HL-60 (cell line): ENCODE results near the gene MAPK9.

Source experiments
- DNase-seq, 2 experiments: peaks; one replicate each; pipeline ENCODE4 v3.0.0-alpha.2; 2010 to 2020; ENCODE audit warnings: low read depth in 1 of 2, low spot score in 1 of 2
- H3K27ac ChIP-seq: fragments of 250-450 bp; sonication (Bioruptor Pico); replicated peaks from 2 replicates; pipeline ENCODE4 v1.5.1; 2020; ENCODE audit warnings: mild to moderate bottlenecking, moderate library complexity
- H3K27me3 ChIP-seq: fragments of 250-450 bp; sonication (Bioruptor Pico); 2 replicates; pipeline ENCODE4 v1.5.1; 2021; ENCODE audit warnings: mild to moderate bottlenecking, moderate library complexity; ENCODE audit not compliant: insufficient read depth, poor library complexity, severe bottlenecking
- H3K4me3 ChIP-seq: replicated peaks from 2 replicates; pipeline ENCODE4 v1.5.1; 2011; ENCODE audit warnings: mild to moderate bottlenecking, control low read depth, low read length; ENCODE audit not compliant: insufficient read depth
- GABPA ChIP-seq: IDR thresholded peaks from 2 replicates; pipeline ENCODE4 v1.6.1; 2012; ENCODE audit warnings: low read depth
- POLR2AphosphoS5 ChIP-seq: IDR thresholded peaks from 2 replicates; pipeline ENCODE4 v1.6.1; 2012; ENCODE audit warnings: low read depth
- REST ChIP-seq: IDR thresholded peaks from 2 replicates; pipeline ENCODE4 v1.6.1; 2012; ENCODE audit warnings: low read depth; ENCODE audit not compliant: insufficient replicate concordance
- SPI1 ChIP-seq: IDR thresholded peaks from 2 replicates; pipeline ENCODE4 v1.6.1; 2012; ENCODE audit warnings: low read depth, mild to moderate bottlenecking, borderline replicate concordance
- TF ChIP-seq, protein P1 (sequence below): IDR thresholded peaks from one replicate; pipeline ENCODE4 v1.5.1; 2011; ENCODE audit warnings: low read length, control low read depth, inconsistent platforms; ENCODE audit not compliant: insufficient read depth

Gene MAPK9

DNA sequence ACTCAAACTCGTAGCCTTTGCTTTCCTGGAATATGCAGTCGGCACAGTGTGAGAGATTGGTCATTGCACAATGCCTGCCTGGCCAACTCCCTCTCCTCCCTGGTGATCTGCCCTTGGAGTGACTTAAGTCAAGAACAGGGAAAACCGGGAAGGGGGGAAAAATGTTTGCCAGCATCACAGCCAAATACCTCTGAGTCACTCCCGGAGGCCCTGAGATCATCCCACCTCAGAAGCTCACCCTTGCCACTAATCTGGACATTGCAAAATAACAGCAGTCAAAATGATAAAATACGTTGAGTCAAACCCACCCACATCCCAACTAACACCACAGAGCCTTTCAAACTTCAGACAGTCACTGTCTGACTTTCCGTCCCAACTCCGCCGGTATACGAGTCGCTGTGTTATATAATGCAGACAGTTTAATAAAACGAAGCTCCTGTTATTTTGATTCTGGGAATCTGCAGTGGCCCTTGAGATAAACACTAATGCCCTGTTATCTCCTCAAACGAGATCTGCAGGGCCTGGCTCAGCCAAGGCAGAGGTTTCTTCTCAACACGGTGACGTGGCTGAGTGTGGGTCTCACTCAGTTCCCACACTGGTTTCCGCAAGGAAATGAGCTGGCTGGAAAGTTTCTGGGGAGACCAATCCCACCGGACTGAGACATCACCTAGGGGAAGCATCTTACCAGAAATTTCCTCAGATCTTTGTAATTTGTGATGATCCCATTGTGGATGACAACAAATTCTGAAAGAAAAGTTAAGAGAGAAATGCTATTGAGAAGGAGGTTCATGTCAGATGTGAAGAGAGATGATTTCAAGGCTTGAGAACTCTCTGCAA, 39.1 kb upstream of the MAPK9 start:
- Histone ChIP-seq H3K27me3 (no peaks in the 10 kb centered on the region), H3K27ac (no peak overlapping the region), H3K4me3 (no peak overlapping the region)
- DNase-seq = no peak
- TF ChIP-seq GABPA = no peak
- no peak for TF ChIP-seq REST
- TF ChIP-seq SPI1 = no peak
- TF ChIP-seq, protein P1, sequence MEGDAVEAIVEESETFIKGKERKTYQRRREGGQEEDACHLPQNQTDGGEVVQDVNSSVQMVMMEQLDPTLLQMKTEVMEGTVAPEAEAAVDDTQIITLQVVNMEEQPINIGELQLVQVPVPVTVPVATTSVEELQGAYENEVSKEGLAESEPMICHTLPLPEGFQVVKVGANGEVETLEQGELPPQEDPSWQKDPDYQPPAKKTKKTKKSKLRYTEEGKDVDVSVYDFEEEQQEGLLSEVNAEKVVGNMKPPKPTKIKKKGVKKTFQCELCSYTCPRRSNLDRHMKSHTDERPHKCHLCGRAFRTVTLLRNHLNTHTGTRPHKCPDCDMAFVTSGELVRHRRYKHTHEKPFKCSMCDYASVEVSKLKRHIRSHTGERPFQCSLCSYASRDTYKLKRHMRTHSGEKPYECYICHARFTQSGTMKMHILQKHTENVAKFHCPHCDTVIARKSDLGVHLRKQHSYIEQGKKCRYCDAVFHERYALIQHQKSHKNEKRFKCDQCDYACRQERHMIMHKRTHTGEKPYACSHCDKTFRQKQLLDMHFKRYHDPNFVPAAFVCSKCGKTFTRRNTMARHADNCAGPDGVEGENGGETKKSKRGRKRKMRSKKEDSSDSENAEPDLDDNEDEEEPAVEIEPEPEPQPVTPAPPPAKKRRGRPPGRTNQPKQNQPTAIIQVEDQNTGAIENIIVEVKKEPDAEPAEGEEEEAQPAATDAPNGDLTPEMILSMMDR = no peak
- no peak for TF ChIP-seq POLR2AphosphoS5

- DNase-seq = no peak
- no peak overlapping the region for H3K4me3 ChIP-seq
- no peaks in the 10 kb centered on the region for H3K27me3 ChIP-seq
- no peak overlapping the region for H3K27ac ChIP-seq
- TF ChIP-seq POLR2AphosphoS5 (no peak), REST (no peak), SPI1 (no peak), GABPA (no peak)
- TF ChIP-seq, protein P1 = no peak
These were observed 38.4 kb upstream of the MAPK9 start for GRCh38 chr5:180330270-180330648.

DNA sequence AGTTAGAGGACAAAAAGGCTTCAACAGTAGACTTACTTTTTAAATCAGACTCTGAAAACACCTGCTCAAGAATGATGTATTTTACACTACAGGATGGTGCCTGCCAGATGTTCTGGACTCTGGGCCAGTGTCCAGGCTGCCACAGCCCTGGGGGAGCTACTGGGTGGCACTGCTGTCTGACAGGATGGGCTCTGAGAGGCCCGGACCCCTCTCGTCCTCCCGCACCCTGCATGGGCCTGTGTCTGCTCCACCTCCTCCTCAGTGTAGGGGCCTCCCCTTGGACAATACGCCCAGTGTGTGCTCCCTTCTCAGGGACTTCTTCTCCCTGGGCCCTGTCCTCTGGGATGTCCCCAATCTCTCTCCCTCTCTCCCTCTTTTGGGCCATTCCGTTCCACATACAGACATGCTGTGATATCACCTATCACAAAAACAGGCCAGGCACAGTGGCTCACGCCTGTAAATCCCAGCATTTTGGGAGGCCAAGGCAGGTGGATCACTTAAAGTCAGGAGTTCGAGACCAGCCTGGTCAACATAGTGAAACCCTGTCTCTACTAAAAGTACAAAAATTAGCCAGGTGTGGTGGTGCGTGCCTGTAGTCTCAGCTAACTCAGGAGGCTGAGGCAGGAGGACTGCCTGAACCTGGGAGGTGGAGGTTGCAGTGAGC, 37.9 kb upstream of the MAPK9 start:
- Histone ChIP-seq H3K27ac (no peak overlapping the region), H3K27me3 (no peaks in the 10 kb centered on the region), H3K4me3 (no peak overlapping the region)
- TF ChIP-seq, protein P1 = no peak
- TF ChIP-seq GABPA (no peak), REST (no peak), POLR2AphosphoS5 (no peak), SPI1 (no peak)
- no peak for DNase-seq
